ENCODE measurements around the gene FN1. TPM values are rescaled to one million over a fixed set of nuclear protein-coding genes. Genes with fewer than 3 reads are reported as not detected.

FN1 gene
- total RNA-seq, 1 donor from 2014 or later, result 0.82 TPM

DNA sequence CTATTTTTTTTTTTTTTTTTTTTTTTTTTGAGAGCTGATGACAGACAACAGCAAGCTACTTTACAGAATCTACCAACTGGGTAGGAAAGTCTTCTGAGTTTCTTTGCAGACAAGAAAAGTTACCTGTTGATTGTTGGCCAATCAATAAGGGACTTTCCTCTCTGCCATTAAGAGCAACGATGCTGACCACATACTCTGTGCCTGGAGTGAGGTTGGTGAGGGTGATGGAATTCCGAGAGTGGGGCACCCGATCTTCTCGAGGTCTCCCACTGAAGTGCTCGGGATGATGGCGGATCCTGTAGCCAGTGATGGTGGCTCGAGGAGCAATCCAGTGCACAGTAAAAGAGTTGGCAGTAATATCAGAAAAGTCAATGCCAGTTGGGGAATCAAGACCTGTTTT is 49.3 kb downstream of the FN1 start:
- intact Hi-C loops (cut with micrococcal nuclease), result no loop called here

DNA sequence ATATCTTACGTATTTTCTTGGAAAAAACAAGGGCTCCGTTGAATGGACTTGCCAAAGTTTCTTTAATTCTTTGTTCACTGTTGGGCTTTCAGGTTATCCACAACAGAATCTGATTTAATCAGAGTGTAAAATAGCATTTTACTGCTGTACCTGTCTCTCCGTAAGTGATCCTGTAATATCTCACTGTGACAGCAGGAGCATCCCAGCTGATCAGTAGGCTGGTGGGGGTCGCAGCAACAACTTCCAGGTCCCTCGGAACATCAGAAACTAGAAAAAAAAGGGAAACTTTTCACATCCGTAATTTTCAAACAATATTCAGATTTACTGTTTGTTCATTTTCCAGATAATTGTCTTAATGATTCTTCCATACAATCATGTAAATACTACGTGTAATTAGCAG is 51.2 kb downstream of the FN1 start:
- intact Hi-C loops (cut with micrococcal nuclease), result no loop called here

DNA sequence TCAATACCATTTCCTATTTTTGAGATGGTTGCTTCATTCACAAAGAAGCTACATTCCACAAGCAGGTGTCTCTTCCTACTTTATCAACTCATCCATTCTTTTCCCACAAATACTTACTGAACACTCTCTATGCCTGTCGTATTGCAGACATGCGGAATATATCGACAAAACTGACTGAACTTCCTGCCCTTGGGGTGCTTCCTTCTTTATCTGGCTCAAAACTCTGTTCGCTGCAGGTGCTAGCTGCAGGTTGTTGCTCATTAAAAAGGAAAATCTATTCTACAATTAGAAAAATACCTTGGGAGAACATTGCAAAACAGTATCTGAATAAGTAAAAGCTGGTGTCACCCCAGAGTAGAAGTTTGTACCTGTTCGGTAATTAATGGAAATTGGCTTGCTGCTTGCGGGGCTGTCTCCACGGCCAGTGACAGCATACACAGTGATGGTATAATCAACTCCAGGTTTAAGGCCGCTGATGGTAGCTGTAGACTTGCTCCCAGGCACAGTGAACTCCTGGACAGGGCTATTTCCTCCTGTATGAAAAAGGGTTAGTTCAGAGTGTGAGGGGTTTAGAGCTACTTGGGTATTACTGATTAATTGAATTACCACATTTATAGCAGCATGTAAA is 52.1 kb downstream of the FN1 start:
- intact Hi-C loops (cut with micrococcal nuclease), result no loop called here

DNA sequence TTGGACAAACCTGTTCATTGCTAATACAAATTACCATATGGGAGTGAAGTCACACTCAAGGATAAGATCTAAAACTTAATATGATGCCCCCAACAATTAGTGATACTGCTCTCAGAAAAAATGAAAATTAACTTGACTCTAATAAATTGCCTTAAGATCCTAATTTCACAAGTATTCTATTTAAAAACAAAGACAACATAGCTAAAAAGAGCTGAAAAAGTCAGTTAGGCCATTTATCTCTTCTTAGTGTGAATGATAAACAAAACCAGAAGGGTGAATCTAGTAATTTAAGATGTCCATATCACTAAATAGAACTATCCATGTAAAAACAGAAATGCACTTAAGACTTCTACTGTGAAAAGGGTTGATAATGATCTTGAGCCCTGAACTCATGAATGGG is 53.4 kb downstream of the FN1 start:
- intact Hi-C loops (cut with micrococcal nuclease), result no loop called here

DNA sequence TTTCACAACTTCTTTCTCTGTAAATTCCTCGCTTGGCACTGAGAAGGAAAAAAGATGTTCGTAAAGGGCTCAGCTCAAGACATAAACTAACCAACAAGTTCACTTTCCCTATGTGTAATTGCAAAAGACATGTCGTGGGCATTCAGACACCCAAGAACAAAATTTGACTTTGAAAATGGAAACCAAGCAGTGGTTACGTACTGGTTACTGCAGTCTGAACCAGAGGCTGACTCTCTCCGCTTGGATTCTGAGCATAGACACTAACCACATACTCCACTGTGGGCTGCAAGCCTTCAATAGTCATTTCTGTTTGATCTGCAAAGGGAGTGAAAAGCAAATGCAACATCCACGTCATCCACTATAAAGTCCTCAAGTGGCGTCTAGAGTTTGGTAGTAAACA is 53.9 kb downstream of the FN1 start:
- intact Hi-C loops (cut with micrococcal nuclease), result no loop called here

DNA sequence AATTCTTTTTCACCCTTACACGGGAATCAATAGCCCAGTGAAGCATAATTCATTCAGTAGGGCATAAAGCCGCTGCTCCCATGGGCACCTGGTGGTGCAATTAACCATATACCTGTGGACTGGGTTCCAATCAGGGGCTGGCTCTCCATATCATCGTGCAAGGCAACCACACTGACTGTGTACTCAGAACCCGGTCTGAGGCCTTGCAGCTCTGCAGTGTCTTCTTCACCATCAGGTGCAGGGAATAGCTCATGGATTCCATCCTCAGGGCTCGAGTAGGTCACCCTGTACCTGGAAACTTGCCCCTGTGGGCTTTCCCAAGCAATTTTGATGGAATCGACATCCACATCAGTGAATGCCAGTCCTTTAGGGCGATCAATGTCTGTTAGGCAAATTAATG is 55.2 kb downstream of the FN1 start:
- intact Hi-C loops (cut with micrococcal nuclease), result no loop called here

DNA sequence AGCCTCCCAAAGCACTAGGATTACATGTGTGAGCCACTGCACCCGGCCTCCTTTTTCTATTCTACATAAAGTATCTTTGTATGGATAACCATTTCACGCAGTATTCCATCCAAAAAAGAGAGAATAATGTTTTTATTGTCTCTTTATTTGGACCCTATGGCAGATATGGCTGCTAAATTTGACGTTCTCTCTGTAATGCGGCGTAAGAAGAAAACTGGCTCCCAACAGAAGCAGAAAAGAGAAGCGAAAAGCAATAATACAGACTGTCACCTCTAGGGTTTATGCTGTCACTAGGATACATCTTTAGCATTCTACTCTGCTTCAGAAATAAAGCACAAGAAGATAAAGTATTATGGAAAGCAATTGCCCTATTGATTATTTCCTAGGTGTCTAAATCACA is 55.9 kb downstream of the FN1 start:
- intact Hi-C loops (cut with micrococcal nuclease), result no loop called here

DNA sequence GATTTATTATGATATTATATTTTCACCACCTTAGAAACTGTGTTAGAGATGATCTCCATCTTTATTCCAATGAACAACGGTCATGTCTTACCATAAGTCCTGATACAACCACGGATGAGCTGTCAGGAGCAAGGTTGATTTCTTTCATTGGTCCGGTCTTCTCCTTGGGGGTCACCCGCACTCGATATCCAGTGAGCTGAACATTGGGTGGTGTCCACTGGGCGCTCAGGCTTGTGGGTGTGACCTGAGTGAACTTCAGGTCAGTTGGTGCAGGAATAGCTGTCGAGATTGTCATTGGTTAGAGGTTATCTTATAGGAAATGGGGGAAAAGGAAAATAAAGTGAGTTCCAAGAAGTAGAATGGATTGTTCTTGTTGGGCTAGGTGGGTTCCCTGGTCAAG is 56.8 kb downstream of the FN1 start:
- intact Hi-C loops (cut with micrococcal nuclease), result no loop called here

DNA sequence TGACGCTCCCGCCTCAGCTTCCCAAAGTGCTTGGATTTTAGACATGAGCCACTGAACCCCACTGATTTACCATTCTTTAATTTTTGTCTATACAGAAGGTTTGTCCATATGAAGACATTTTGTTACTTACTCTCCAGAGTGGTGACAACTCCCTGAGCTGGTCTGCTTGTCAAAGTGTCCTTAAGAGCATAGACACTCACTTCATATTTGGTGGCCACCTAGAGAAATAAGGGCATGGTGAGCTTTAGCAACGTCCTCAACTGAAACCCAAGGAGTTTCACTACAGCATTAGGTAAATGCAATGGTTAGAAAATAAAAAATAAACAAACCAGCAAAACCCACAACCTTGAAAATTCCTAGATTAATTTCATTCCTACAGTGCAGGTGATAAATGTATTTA is 57.8 kb downstream of the FN1 start:
- intact Hi-C loops (cut with micrococcal nuclease), result no loop called here

DNA sequence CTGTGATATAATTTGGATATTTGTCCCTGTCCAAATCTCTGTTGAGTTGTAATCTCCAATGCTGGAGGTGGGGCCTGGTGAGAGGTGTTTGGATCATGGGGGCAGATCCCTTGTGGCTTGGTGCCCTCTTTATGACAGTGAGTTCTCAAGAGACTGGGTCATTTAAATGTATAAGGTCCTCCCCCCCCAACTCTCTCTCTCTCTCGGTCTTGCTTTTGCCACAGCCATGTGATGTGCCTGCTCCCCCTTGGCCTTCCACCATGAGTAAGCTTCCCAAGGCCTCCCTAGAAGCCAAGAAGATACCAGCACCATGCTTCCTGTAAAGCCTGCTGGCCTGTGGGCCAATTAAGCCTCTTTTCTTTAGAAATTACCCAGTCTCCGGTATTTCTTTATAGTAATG is 58.6 kb downstream of the FN1 start:
- intact Hi-C loops (cut with micrococcal nuclease), result no loop called here

DNA sequence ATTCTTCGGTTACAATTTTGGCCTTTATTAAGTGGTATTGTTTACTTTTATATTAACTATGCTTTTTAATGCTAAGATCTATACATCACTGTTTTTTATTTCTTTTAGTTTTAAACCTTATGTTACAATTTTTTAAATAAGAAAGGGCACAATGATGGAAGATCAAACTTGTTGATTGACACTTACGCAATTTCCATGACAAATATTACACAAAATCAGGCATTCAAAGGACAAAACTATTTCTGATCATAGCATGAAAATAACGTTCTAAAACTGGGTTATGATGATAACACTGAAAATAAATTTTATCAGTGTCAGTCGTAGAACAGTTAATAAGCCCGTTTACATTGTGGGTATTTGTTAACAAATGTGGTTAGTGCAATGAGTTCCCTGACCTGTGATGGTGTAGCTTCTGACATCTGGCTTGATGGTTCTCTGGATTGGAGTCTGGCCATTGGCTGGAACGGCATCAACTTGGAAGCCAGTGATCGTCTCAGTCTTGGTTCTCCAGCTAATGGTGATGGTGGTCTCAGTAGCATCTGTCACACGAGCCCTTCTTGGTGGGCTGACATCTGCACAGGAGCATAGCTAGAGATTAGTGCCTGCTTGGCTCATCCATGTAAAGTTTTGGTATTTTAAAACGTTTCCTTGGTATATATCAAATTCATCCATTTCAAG is 59.6 kb downstream of the FN1 start:
- intact Hi-C loops (cut with micrococcal nuclease), result no loop called here

DNA sequence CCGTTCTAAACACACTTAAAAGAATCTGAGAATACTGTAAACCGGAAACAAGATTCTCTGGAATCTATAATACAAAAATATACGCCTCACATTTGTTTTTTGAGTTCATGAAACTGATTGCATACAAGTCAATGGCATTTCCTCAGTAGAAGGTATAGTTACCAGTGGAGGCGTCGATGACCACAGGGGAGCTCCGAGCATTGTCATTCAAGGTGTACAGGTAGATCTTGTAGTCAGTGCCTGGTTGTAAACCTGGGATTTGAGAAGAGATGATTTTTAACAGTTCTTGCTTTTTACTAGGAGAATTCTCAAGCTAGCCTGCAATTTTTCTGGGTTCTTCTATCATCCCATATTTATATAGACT is 60.4 kb downstream of the FN1 start:
- intact Hi-C loops (cut with micrococcal nuclease), result no loop called here

DNA sequence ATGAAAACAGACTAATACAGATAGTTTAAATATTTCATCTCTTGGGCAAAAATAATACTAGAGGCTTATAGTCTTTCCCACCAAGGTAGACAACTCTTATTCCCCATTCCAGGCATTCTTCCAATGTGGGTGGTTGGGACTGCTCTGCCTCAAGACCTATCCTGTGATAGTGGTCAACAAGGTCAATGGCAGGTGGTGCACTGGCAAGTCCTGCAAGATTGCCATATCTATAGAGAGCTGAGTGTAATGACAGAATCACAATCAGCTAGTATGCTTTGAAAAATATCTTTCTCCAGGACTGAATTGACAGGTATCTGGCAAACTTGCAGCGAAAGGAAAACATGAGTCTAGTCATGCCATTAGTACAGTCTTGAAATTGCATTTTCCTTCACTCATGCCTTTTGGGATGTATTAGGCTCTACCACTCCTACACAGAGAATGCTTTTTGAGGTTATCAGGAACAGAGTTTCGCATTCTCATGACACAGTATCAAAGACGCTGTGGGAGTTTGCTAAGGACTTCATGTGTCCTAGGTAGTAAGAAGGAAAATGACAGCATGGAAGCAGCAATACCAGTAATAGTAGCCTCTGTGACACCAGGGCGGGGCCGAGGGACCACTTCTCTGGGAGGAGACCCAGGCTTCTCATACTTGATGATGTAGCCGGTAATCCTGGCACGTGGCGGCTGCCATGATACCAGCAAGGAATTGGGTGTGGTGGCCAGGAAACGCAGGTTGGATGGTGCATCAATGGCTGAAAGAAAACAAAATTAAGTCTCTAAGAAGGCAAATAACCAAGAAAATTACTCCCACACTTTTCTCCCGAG is 61.0 kb downstream of the FN1 start:
- intact Hi-C loops (cut with micrococcal nuclease), result no loop called here

DNA sequence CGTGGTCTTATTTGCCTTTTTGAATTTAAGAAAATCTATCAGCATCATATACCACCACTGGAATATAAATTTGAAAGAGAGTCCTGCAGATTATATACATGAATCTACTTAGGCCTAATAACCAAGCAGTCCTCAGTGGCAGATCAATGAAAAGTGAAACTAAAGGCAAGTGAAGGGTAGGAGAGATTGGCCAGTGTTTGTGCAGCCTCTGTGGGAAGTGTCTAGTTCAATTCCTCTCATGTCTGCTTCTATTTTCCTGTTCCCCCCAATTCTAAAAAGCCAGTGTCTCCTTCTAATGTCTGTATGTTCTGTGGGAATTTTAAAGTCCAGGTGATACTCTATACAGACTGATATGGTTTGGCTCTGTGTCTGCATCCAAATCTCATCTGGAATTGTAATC is 61.9 kb downstream of the FN1 start:
- intact Hi-C loops (cut with micrococcal nuclease), result no loop called here

DNA sequence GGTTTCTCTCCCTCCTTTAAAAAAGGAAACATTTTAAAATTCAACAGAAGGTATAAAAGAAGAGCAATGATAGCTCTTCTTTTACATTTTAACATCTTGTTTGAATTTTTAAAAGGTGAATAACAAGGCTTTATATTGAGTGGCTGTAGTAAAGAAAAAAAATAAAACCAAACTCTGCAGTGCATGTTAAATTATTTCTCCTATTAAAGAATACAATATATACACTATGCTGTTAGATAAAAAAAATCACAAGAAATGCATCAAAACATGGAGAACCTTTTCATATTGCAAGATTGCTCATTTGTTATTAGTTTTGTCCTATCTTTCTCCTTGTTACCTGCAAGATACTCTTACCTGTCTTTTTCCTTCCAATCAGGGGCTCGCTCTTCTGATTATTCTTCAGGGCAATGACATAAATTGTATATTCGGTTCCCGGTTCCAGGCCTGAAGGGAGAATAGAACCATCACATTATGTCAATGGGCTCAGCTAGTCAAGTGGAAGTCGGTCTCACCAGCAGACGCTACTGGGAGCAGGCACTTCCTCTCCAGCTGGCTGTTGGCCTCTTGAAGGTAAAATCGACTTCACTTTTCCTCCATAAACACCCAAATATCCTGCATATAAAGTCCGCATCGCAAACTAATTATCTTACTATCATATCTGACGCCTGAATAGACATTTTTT is 62.8 kb downstream of the FN1 start:
- intact Hi-C loops (cut with micrococcal nuclease), result no loop called here

DNA sequence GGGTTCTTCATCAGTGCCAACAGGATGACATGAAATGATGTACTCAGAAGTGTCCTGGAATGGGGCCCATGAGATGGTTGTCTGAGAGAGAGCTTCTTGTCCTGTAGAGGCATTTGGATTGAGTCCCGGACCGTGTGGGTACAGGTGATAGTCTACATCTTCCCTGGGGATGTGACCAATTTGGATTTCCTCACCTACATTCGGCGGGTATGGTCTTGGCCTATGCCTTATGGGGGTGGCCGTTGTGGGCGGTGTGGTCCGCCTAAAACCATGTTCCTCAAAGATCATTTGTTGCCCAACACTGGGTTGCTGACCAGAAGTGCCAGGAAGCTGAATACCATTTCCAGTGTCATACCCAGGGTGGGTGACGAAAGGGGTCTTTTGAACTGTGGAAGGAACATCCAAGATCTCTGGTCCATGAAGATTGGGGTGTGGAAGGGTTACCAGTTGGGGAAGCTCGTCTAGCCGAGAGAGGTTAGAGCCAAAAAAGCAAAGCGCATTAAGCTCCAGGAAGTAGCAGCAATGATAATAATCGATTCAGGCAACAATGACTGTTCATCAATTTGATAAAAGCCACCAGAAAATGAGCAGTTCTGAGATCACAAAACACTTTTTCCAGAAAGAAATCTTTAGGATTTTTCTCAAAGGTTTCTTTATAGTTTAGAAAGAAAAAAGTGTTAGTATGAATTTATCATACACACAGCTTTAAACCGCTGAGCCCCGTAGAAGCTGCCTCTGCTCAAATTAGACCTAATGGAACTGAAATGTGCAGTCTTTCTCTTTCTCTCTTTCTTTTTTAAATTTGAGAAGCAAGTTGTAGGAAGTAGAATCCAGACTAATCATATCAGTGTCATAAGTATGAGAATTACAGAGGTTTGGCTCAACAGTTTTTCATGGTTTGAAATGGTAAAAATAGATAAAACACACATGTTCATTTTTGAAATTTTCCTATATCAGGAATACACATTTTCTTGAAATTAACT is 63.7 kb downstream of the FN1 start:
- intact Hi-C loops (cut with micrococcal nuclease), result no loop called here

DNA sequence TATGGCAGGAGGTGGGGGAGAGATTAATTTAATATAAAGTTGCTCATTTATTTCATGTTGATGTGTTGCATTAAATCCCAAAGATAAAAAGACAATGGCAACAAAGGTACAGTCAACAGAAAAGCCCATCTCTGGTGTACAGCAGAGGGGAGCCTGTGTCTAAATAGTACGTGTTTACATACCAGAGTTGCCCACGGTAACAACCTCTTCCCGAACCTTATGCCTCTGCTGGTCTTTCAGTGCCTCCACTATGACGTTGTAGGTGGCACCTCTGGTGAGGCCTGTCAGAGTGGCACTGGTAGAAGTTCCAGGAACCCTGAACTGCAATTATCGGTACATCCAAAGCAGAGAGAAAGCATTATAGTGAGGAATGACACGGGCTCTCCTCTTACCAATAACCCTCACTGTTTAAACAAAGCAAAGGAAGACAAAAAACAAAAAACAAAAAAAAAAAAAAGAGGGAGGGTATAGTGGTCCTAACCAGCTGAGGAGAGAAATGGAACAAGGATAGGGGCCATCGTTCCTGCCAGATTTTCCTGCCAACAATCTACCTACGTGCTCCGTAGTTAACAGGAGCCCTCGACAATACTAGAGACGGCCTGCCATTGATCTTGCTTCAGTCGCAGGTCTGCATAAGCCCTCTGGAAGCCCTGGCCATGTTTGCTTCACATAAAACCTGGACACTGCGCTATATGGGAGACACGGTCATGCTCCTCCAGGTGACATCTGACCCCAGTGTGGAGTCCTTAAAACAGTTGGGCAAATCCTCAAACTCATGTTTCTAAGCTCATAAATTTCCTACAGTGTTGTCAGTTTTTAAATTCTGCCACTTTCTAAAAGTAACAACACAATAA is 65.5 kb downstream of the FN1 start:
- intact Hi-C loops (cut with micrococcal nuclease), result no loop called here

DNA sequence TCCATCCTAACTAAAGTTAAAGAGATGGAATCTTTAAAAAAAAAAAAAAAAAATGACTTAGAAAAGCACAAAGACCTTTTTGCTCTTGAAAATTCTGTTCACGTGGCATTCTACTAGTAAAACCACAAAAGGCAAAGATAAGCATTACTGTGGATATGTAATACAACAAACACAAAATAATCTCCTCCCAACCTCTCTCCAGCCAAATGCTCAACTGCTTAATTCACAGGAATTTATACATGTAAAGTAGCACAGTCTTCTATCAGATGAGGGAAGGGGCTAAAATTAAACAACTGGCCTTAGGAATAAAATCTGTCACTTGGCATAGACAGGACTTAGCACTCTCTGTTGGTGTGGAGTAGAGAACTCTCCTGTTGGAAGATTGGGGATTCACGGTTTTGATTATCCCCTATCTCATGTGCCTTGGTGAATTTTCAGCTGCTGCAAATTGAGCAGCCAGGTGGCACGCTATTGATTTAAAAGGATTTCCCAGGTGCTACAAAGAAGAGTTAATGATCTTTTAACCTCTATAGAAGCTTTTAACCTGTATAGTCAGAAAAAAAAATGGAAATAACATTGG is 66.6 kb downstream of the FN1 start:
- intact Hi-C loops (cut with micrococcal nuclease), result no loop called here

DNA sequence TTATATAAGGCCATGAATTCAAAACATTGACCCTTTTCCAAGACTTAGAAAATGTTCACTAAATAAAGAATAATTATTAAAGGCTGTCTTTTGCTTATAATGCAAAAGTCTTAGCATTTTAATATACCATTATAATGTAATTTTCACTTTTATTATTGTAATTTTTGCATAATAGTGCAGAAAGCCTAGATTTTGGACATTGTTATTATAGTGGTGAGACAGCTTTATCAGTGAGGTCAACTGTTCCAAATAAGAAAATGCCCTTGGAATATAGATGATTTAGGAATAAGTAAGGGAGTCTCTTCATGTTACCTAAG is 67.4 kb downstream of the FN1 start:
- intact Hi-C loops (cut with micrococcal nuclease), result no loop called here

Measured in T-helper 2 cell treated with Interferon-gamma antibody and Interleukin-4, amounts not matched to agents 100 ng/mL and 5 ng/mL, for 36 hours (primary cell).